Nephron (organoid): ENCODE data around the gene RFTN1.
A peak's percentile ranks its signal among the peaks of the same experiment; 100 is the strongest.

Experiments used
- H3K27ac Mint-ChIP-seq, 3 experiments: 2 replicates each; pipeline ENCODE4 v1.8.0; 2020; ENCODE audit warnings: mixed read lengths in 3 of 3, mild to moderate bottlenecking in 2 of 3, moderate library complexity in 1 of 3
- H3K27me3 Mint-ChIP-seq: 2 replicates; pipeline ENCODE4 v1.8.0; 2021; ENCODE audit warnings: low read depth, mild to moderate bottlenecking, moderate library complexity, mixed read lengths
- H3K36me3 Mint-ChIP-seq: 2 replicates; pipeline ENCODE4 v1.8.0; 2020; ENCODE audit warnings: low read depth, mixed read lengths
- H3K4me1 Mint-ChIP-seq: 2 replicates; pipeline ENCODE4 v1.8.0; 2020; ENCODE audit warnings: mixed read lengths
- H3K4me3 Mint-ChIP-seq, 3 experiments: 2 replicates each; pipeline ENCODE4 v1.8.0; 2020; ENCODE audit warnings: mild to moderate bottlenecking in 3 of 3, mixed read lengths in 3 of 3, moderate library complexity in 2 of 3
- H3K9me3 Mint-ChIP-seq: 2 replicates; pipeline ENCODE4 v1.8.0; 2020; ENCODE audit warnings: mixed read lengths
- CTCF ChIP-seq, 3 experiments: fragments of 200-600 bp; sonication (generic); IDR thresholded peaks; one replicate each; pipeline ENCODE4 v1.5.0; 2021; ENCODE audit warnings: antibody characterized with exemption in 3 of 3; ENCODE audit not compliant: unreplicated experiment in 3 of 3

RFTN1 gene

GRCh38 chr3:16373341-16373946 lies 140.1 kb downstream of the RFTN1 start:
- no peak overlapping the region for H3K4me3 Mint-ChIP-seq
- H3K36me3 Mint-ChIP-seq, result peaks cover 7% of the 10 kb centered on the region
- H3K4me1 Mint-ChIP-seq, result peaks cover 84% of the 10 kb centered on the region
- no peaks in the 10 kb centered on the region for H3K9me3 Mint-ChIP-seq
- TF ChIP-seq CTCF (IDR thresholded peaks at IDR 0.05; ENCODE audit: unreplicated experiment in 3 of 3), result no peak
- peak overlapping the region; percentile 88 to 95 (median 89) for H3K27ac Mint-ChIP-seq
- H3K27me3 Mint-ChIP-seq, result no peaks in the 10 kb centered on the region

- H3K36me3 Mint-ChIP-seq, result peaks cover 3% of the 10 kb centered on the region
- H3K4me1 Mint-ChIP-seq, result peaks cover 82% of the 10 kb centered on the region
- peak overlapping the region; percentile 88 to 95 (median 89) for H3K27ac Mint-ChIP-seq
- H3K27me3 Mint-ChIP-seq, result no peaks in the 10 kb centered on the region
- H3K4me3 Mint-ChIP-seq, result peak overlapping the region in 2 of 3 experiments; percentile 16 to 35
- TF ChIP-seq CTCF (IDR thresholded peaks at IDR 0.05; ENCODE audit: unreplicated experiment in 3 of 3), result no peak
- H3K9me3 Mint-ChIP-seq, result no peaks in the 10 kb centered on the region
Measured at GRCh38 chr3:16372362-16373292, 140.9 kb downstream of the RFTN1 start.

GRCh38 chr3:16370872-16371740 lies 142.4 kb downstream of the RFTN1 start:
- Mint-ChIP-seq H3K9me3 (no peaks in the 10 kb centered on the region), H3K27ac (peak overlapping the region; percentile 46 to 95 (median 89)), H3K27me3 (no peaks in the 10 kb centered on the region), H3K4me3 (peak overlapping the region in 1 of 3 experiments; percentile 37), H3K4me1 (peaks cover 77% of the 10 kb centered on the region), H3K36me3 (peaks cover 8% of the 10 kb centered on the region)
- TF ChIP-seq CTCF (IDR thresholded peaks at IDR 0.05; ENCODE audit: unreplicated experiment in 3 of 3), result no peak

DNA sequence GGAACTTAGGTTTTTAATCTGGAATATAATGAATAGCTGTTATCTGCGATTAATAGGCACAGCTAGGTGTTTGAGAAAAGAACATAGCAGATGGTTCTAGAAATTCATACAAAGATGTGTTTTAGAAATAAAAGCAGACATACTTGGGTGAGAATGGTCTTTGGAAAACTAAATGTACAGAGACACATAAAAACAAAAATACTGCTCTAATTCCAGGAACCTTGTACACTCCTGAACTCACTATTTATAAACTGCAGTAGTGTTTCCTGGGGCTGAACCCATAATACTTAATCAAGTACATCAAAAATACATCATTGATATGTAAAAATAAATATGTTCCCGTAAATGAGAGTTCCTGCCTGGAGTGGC lies 143.0 kb downstream of the RFTN1 start:
- no peak for TF ChIP-seq CTCF (IDR thresholded peaks at IDR 0.05; ENCODE audit: unreplicated experiment in 3 of 3)
- peak overlapping the region; percentile 12 to 46 (median 41) for H3K27ac Mint-ChIP-seq
- H3K9me3 Mint-ChIP-seq, result no peaks in the 10 kb centered on the region
- H3K4me3 Mint-ChIP-seq, result no peak overlapping the region
- H3K4me1 Mint-ChIP-seq, result peaks cover 77% of the 10 kb centered on the region
- H3K36me3 Mint-ChIP-seq, result peaks cover 8% of the 10 kb centered on the region
- peaks cover 5% of the 10 kb centered on the region for H3K27me3 Mint-ChIP-seq

DNA sequence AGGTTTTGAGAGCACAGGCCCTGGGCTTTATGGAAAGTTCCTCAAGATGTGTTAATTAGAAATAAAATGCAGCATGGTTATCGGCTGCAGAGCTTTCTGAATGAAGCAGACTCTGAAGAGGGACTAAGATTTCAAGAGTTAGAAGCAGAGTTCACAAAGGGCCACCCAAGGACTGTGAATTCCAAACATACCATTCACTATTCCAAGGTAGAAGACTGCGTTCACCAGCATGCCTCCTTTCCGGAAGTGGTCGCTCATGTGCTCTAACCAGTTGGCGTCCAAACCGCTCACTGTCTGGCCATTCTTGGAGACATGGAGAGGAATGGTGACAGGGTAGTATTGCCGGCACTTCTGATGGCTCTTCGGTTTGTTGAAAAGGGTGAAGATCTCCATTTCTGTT lies 143.6 kb downstream of the RFTN1 start:
- peak overlapping the region; percentile 12 to 41 (median 28) for H3K27ac Mint-ChIP-seq
- peaks cover 72% of the 10 kb centered on the region for H3K4me1 Mint-ChIP-seq
- H3K4me3 Mint-ChIP-seq, result no peak overlapping the region
- TF ChIP-seq CTCF (IDR thresholded peaks at IDR 0.05; ENCODE audit: unreplicated experiment in 3 of 3), result no peak
- peaks cover 8% of the 10 kb centered on the region for H3K36me3 Mint-ChIP-seq
- H3K27me3 Mint-ChIP-seq, result peaks cover 5% of the 10 kb centered on the region
- H3K9me3 Mint-ChIP-seq, result no peaks in the 10 kb centered on the region
